ENCODE measurements around the gene LRRC3.

DNA sequence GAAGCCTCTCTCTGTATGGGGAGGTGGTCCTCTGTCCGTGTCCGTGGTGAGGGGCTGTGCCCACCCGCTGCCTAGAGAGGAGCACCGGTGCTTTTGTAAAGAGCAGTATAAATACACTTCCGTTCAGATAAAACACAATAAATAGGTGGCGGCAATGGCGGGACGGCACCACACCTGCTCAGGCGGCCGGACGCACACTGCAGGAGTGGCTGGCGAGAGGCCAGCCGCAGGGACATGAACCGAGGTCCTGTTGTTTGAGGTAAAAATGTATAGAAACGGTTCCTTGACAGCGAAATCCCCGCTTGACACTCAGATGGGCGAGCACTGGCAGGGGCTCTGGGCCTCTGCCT is 43.9 kb downstream of the LRRC3 start:
- TF ChIP-seq MEF2A (IDR thresholded peaks at IDR 0.05; ENCODE audit: borderline replicate concordance, low read depth): no peak
- no peak for TF ChIP-seq RFX5 (IDR thresholded peaks at IDR 0.05; ENCODE audit: low read length)
- TF ChIP-seq, protein P1, sequence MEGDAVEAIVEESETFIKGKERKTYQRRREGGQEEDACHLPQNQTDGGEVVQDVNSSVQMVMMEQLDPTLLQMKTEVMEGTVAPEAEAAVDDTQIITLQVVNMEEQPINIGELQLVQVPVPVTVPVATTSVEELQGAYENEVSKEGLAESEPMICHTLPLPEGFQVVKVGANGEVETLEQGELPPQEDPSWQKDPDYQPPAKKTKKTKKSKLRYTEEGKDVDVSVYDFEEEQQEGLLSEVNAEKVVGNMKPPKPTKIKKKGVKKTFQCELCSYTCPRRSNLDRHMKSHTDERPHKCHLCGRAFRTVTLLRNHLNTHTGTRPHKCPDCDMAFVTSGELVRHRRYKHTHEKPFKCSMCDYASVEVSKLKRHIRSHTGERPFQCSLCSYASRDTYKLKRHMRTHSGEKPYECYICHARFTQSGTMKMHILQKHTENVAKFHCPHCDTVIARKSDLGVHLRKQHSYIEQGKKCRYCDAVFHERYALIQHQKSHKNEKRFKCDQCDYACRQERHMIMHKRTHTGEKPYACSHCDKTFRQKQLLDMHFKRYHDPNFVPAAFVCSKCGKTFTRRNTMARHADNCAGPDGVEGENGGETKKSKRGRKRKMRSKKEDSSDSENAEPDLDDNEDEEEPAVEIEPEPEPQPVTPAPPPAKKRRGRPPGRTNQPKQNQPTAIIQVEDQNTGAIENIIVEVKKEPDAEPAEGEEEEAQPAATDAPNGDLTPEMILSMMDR (IDR thresholded peaks at IDR 0.05): no peak
- TF ChIP-seq TEAD4 (IDR thresholded peaks at IDR 0.05; ENCODE audit: borderline replicate concordance, insufficient read depth): no peak
- TF ChIP-seq EP300 (IDR thresholded peaks at IDR 0.05; ENCODE audit: borderline replicate concordance in 1 of 2, low read depth in 1 of 2, low read length in 1 of 2): no peak
- TF ChIP-seq, protein P2, sequence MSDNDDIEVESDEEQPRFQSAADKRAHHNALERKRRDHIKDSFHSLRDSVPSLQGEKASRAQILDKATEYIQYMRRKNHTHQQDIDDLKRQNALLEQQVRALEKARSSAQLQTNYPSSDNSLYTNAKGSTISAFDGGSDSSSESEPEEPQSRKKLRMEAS (IDR thresholded peaks at IDR 0.05; ENCODE audit: low read depth): no peak
- TF ChIP-seq FOSL2 (IDR thresholded peaks at IDR 0.05; ENCODE audit: borderline replicate concordance, low read depth): no peak
- TF ChIP-seq POLR2AphosphoS5 (IDR thresholded peaks at IDR 0.05; ENCODE audit: low read depth, low read length): no peak

Measured in SK-N-SH (cell line).